ENCODE results near the gene CLDN5.

- TF ChIP-seq CTCF (conservative IDR thresholded peaks at IDR 0.05; ENCODE audit: low read depth, low read length) (no peak), EZH2 (IDR thresholded peaks at IDR 0.05; ENCODE audit: low read length, unreplicated experiment) (no peak), EZH2phosphoT487 (IDR thresholded peaks at IDR 0.05; ENCODE audit: borderline replicate concordance, low read length) (no peak)
These were observed 44.4 kb upstream of the CLDN5 start for GRCh38 chr22:19568337-19569275.

Measured in PC-3 (cell line).